Naive thymus-derived CD4-positive, alpha-beta T cell (primary cell): ENCODE results near the gene DOCK3. TPM values are rescaled to one million over a fixed set of nuclear protein-coding genes. Genes with fewer than 3 reads are reported as not detected.
A peak's percentile ranks its signal among the peaks of the same experiment; 100 is the strongest.

Experiments used
- ATAC-seq: fragments of 150-1000 bp; cut with Tn5 transposase; 2 replicates; pipeline ENCODE4 v1.10.0; 2021; ENCODE audit warnings: mild to moderate bottlenecking, moderate library complexity
- CTCF ChIA-PET: fragments of 350-600 bp; sonication (Branson Sonifier 250); formaldehyde crosslinking; loops from one replicate; lab custom pipeline; 2021; ENCODE audit warnings: antibody characterized with exemption; lab: Charles Lee
- POLR2A ChIA-PET: fragments of 350-600 bp; sonication (Branson Sonifier 250); formaldehyde crosslinking; loops from one replicate; lab custom pipeline; 2021; ENCODE audit warnings: antibody characterized with exemption, inconsistent platforms; lab: Charles Lee
- DNase-seq, 9 donors: peaks; one replicate each; pipeline versions ENCODE4 v3.0.0 to v3.0.0-alpha.2; 2020 to 2022; ENCODE audit warnings: mixed read lengths in 1 of 9
- H3K27ac ChIP-seq: one replicate; pipeline ENCODE4 v1.7.0; 2013; ENCODE audit warnings: mild to moderate bottlenecking, low read depth, low read length, moderate library complexity
- H3K27me3 ChIP-seq, 2 donors: one replicate each; pipeline ENCODE4 v1.7.0; 2013; ENCODE audit warnings: low read length in 2 of 2, mild to moderate bottlenecking in 2 of 2, moderate library complexity in 2 of 2; ENCODE audit not compliant: control insufficient read depth in 2 of 2, insufficient read depth in 2 of 2
- H3K36me3 ChIP-seq, 3 experiments: 1 replicate in 2 of 3; 2 replicates in 1 of 3; pipeline ENCODE4 v1.7.0; 2013; ENCODE audit warnings: low read length in 3 of 3, mild to moderate bottlenecking in 3 of 3, moderate library complexity in 1 of 3; ENCODE audit not compliant: insufficient read depth in 3 of 3, control insufficient read depth in 2 of 3
- H3K4me1 ChIP-seq, 2 donors: one replicate each; pipeline ENCODE4 v1.7.0; 2013; ENCODE audit warnings: low read length in 2 of 2, mild to moderate bottlenecking in 2 of 2, moderate library complexity in 1 of 2; ENCODE audit not compliant: control insufficient read depth in 2 of 2, insufficient read depth in 2 of 2
- H3K4me3 ChIP-seq: 2 replicates; pipeline ENCODE4 v1.7.0; 2013; ENCODE audit warnings: mild to moderate bottlenecking, low read length
- H3K9me3 ChIP-seq, 3 experiments: 1 replicate in 2 of 3; 2 replicates in 1 of 3; pipeline ENCODE4 v1.7.0; 2013; ENCODE audit warnings: low read length in 3 of 3; ENCODE audit not compliant: control insufficient read depth in 2 of 3
- H3K27ac Mint-ChIP-seq, 9 donors: one replicate each; pipeline ENCODE4 v1.8.0; 2020 to 2022; ENCODE audit warnings: mixed read lengths in 9 of 9, mild to moderate bottlenecking in 8 of 9, moderate library complexity in 5 of 9, inconsistent platforms in 2 of 9
- H3K27me3 Mint-ChIP-seq, 5 donors: one replicate each; pipeline ENCODE4 v1.8.0; 2021 to 2022; ENCODE audit warnings: mixed read lengths in 5 of 5, mild to moderate bottlenecking in 1 of 5
- H3K36me3 Mint-ChIP-seq, 5 donors: one replicate each; pipeline ENCODE4 v1.8.0; 2020 to 2022; ENCODE audit warnings: mixed read lengths in 5 of 5, mild to moderate bottlenecking in 3 of 5, inconsistent platforms in 1 of 5
- H3K4me1 Mint-ChIP-seq, 7 donors: one replicate each; pipeline ENCODE4 v1.8.0; 2020 to 2022; ENCODE audit warnings: mixed read lengths in 7 of 7, mild to moderate bottlenecking in 3 of 7, inconsistent platforms in 1 of 7
- H3K4me3 Mint-ChIP-seq, 10 donors: one replicate each; pipeline ENCODE4 v1.8.0; 2020 to 2022; ENCODE audit warnings: mild to moderate bottlenecking in 10 of 10, mixed read lengths in 10 of 10, moderate library complexity in 6 of 10, inconsistent platforms in 2 of 10
- H3K9me3 Mint-ChIP-seq, 11 donors: one replicate each; pipeline ENCODE4 v1.8.0; 2020 to 2022; ENCODE audit warnings: mixed read lengths in 11 of 11, mild to moderate bottlenecking in 4 of 11, inconsistent platforms in 1 of 11, moderate library complexity in 1 of 11
- intact Hi-C, 2 donors: fragments of 100-400 bp; cut with micrococcal nuclease; formaldehyde crosslinking; loops; one replicate each; pipeline ENCODE4 v1.15.1; 2023
- polyA plus RNA-seq, 2 donors: library from polyadenylated mRNA; unstranded; fragments of 300-500 nt; fragmentation: Illumina TruSeq; gene quantifications; one replicate each; pipeline ENCODE4 v1.2.3, GENCODE V29; 2021
- total RNA-seq, 6 experiments: library from RNA in 5 of 6; stranded (reverse) in 5 of 6; gene quantifications; 1 replicate in 5 of 6; 2 replicates in 1 of 6; pipeline ENCODE4 v1.2.3 and lab custom pipeline; 2021 to 2026

The DOCK3 gene
- total and polyA plus RNA-seq, 7 experiments from 2014 or later, result 0.19 to 2.9 (median 1.5) TPM

DNA sequence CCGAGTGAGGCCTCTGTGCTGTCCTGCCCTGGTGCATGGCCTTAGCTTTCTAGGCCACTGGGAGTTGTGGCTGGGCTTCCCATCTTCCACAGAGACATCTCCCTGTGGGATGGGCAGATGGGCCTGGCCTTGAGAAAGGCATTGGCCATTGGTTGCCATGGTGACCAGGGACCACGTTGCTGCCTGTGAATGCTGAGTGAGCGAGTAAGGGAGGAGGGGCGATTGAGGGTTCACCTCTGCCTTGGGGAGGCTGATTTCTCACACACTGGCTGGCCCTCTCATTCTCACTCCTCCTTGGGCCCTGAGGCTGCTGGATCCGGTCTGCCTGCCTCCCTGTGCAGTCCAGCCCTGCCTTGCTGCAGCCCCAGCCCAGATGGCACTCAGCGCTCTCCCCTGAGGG is 26.4 kb upstream of the DOCK3 start:
- Histone ChIP-seq H3K27ac (no peak overlapping the region), H3K4me1 (no peaks in the 10 kb centered on the region), H3K27me3 (no peaks in the 10 kb centered on the region), H3K36me3 (peaks cover 0 to 66% (median 24%) of the 10 kb centered on the region in 3 experiments), H3K9me3 (no peaks in the 10 kb centered on the region), H3K4me3 (no peak overlapping the region)
- ChIA-PET CTCF (interaction anchor here (11.8 kb wide), 1 partner anchor 32 kb away, joined by 175 read pairs; the partner anchor contains the start of gene MAPKAPK3), POLR2A (interaction anchor here (1.0 kb wide), 1 partner anchor 24 kb away, joined by 3 read pairs; no protein-coding TSS in a partner anchor)
- ATAC-seq (no peak), DNase-seq (no peak)
- Mint-ChIP-seq H3K4me1 (peaks cover 0 to 15% (median 0%) of the 10 kb centered on the region in 7 donors), H3K27ac (peak overlapping the region in 3 of 9 donors; percentile 28 to 66 (median 38)), H3K4me3 (no peak overlapping the region), H3K27me3 (no peaks in the 10 kb centered on the region), H3K36me3 (peaks cover 0 to 16% (median 11%) of the 10 kb centered on the region in 5 donors), H3K9me3 (no peaks in the 10 kb centered on the region)
- intact Hi-C loops, result no loop called here

DNA sequence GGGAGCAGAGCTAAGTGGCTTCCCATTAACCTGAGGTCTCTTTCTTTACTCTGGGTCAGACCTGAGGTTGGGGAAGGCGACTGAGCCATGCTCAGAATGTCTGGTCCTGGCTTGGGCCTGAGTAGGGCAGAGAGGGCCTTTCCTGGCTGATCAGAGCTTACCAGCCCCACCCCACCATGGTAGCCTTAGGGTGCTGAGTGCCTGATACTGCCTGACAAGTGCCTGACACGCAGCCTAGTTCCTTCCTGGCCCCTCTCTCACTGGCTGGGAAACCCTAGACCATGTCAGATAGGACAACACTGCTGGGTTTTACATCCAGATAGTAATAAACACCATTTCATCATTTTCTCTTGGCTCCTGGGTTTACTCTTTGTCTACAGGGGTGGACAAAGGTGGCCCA is 25.8 kb upstream of the DOCK3 start:
- DNase-seq (no peak), ATAC-seq (no peak)
- no peaks in the 10 kb centered on the region for H3K9me3 Mint-ChIP-seq
- Histone ChIP-seq H3K27ac (no peak overlapping the region), H3K27me3 (no peaks in the 10 kb centered on the region), H3K4me3 (no peak overlapping the region), H3K9me3 (no peaks in the 10 kb centered on the region), H3K36me3 (peaks cover 0 to 59% (median 18%) of the 10 kb centered on the region in 3 experiments), H3K4me1 (no peaks in the 10 kb centered on the region)
- H3K4me1 Mint-ChIP-seq, result peaks cover 0 to 20% (median 2%) of the 10 kb centered on the region in 7 donors
- POLR2A ChIA-PET, result interaction anchor here (1.0 kb wide), 1 partner anchor 25 kb away, joined by 3 read pairs; no protein-coding TSS in a partner anchor
- peak overlapping the region in 5 of 9 donors; percentile 26 to 66 (median 38) for H3K27ac Mint-ChIP-seq
- no peak overlapping the region for H3K4me3 Mint-ChIP-seq
- intact Hi-C loops, result no loop called here
- H3K27me3 Mint-ChIP-seq, result no peaks in the 10 kb centered on the region
- CTCF ChIA-PET, result interaction anchor here (0.7 to 11.8 kb wide), 4 partner anchors 19 to 57 kb away, joined by 3 to 175 read pairs (median 5); partner anchors contain the start of gene MAPKAPK3
- peaks cover 0 to 16% (median 6%) of the 10 kb centered on the region in 5 donors for H3K36me3 Mint-ChIP-seq

DNA sequence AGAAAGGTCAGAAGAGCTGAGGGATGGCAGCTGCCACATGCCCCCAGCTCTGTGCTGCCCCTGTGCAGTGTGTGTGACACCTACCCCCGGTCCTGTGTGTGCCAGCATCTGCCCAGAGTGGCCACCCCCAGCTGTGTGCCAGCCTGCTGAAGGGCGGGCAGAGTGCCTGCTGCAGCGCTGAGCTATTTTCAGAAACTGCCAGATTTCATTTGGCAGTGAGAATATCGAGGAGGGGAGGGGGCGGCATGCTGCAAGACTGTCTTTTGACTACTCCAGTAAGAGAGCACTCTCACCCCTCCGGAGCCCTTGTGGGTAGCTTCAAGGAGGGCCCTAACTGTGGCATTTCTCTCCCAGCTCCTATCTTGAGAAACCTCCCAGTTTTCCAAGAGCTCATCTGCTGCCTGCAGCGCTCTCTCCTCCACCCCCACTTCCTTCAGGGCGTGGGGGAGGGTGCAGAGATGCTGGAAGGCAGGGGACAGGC is 25.2 kb upstream of the DOCK3 start:
- Histone ChIP-seq H3K27me3 (no peaks in the 10 kb centered on the region), H3K4me3 (no peak overlapping the region), H3K9me3 (no peaks in the 10 kb centered on the region), H3K36me3 (peaks cover 0 to 54% (median 17%) of the 10 kb centered on the region in 3 experiments), H3K27ac (no peak overlapping the region), H3K4me1 (no peaks in the 10 kb centered on the region)
- Mint-ChIP-seq H3K4me3 (no peak overlapping the region), H3K27me3 (no peaks in the 10 kb centered on the region), H3K36me3 (peaks cover 0 to 13% (median 6%) of the 10 kb centered on the region in 5 donors), H3K27ac (peak overlapping the region in 5 of 9 donors; percentile 66 to 74 (median 71)), H3K9me3 (no peaks in the 10 kb centered on the region), H3K4me1 (peaks cover 0 to 23% (median 2%) of the 10 kb centered on the region in 7 donors)
- ATAC-seq, result no peak
- ChIA-PET CTCF (interaction anchor here (0.7 to 11.8 kb wide), 4 partner anchors 20 to 57 kb away, joined by 3 to 175 read pairs (median 5); partner anchors contain the start of gene MAPKAPK3), POLR2A (interaction anchor here (1.0 kb wide), 1 partner anchor 26 kb away, joined by 3 read pairs; no protein-coding TSS in a partner anchor)
- intact Hi-C loops, result no loop called here
- no peak for DNase-seq

DNA sequence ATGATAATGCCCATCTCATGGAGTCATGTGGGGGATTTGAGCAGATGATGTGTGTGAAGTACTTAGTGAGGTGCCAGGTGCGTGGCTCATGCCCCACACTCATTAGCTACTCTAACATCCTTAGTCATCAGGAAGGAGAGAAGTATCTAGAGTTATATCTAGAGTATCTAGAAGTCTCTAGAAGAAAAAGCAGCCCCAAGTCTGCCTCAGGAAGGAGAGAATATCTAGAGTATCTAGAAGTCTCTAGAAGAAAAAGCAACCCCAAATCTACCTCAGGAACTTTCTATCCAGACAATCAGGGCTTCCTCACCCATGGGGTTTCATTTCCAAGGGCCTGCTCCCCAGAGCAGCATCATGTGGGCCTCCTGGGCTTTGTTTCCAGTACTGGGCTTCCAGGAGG is 24.7 kb upstream of the DOCK3 start:
- Mint-ChIP-seq H3K27ac (peak overlapping the region; percentile 4 to 78 (median 66)), H3K27me3 (no peaks in the 10 kb centered on the region), H3K4me3 (no peak overlapping the region), H3K36me3 (peaks cover 0 to 12% (median 6%) of the 10 kb centered on the region in 5 donors), H3K4me1 (peaks cover 2 to 28% (median 2%) of the 10 kb centered on the region in 7 donors), H3K9me3 (no peaks in the 10 kb centered on the region)
- no peak overlapping the region for H3K27ac ChIP-seq
- ATAC-seq, result no peak
- H3K27me3 ChIP-seq, result no peaks in the 10 kb centered on the region
- POLR2A ChIA-PET, result no interaction called here
- H3K36me3 ChIP-seq, result peaks cover 0 to 49% (median 14%) of the 10 kb centered on the region in 3 experiments
- intact Hi-C loops, result no loop called here
- H3K4me1 ChIP-seq, result no peaks in the 10 kb centered on the region
- DNase-seq, result no peak
- no peaks in the 10 kb centered on the region for H3K9me3 ChIP-seq
- CTCF ChIA-PET, result interaction anchor here (0.6 to 11.8 kb wide), 3 partner anchors 26 to 1533 kb away, joined by 3 to 175 read pairs (median 7); partner anchors contain the start of gene MAPKAPK3
- H3K4me3 ChIP-seq, result no peak overlapping the region

DNA sequence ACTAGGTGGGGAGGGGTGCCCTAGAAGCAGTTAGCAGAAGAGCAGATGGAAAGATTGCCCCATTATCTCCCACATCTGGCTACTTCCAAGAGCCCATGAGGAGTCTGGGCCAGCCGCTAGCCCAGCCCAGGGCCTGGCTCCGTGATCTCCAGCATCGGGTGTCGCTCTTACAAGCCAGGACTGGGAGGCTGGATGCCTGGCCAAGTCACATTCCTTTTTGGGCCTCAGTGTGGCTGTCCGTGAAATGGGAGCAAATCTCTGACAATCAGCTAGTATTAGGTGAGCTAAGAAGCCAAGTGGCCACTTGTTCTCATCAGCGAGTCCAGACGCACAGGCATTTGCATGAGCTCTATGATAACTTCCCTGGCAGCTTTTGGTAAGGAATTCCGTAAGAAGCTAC is 23.3 kb upstream of the DOCK3 start:
- ChIA-PET POLR2A (interaction anchor here (0.6 to 4.5 kb wide), 2 partner anchors 29 to 35 kb away, joined by 3 to 34 read pairs; partner anchors contain the start of gene MAPKAPK3), CTCF (interaction anchor here (0.6 to 11.8 kb wide), 2 partner anchors 35 to 79 kb away, joined by 3 to 175 read pairs; partner anchors contain the start of gene MAPKAPK3)
- Mint-ChIP-seq H3K36me3 (peaks cover 0 to 8% (median 2%) of the 10 kb centered on the region in 5 donors), H3K9me3 (no peaks in the 10 kb centered on the region), H3K27ac (peak overlapping the region in 6 of 9 donors; percentile 57 to 76 (median 62)), H3K4me1 (peaks cover 5 to 33% (median 8%) of the 10 kb centered on the region in 7 donors), H3K4me3 (no peak overlapping the region), H3K27me3 (no peaks in the 10 kb centered on the region)
- ATAC-seq (no peak), DNase-seq (no peak)
- Histone ChIP-seq H3K27me3 (no peaks in the 10 kb centered on the region), H3K4me1 (no peaks in the 10 kb centered on the region), H3K4me3 (no peak overlapping the region), H3K36me3 (peaks cover 0 to 34% (median 8%) of the 10 kb centered on the region in 3 experiments), H3K9me3 (no peaks in the 10 kb centered on the region), H3K27ac (no peak overlapping the region)
- intact Hi-C loops, result no loop called here

DNA sequence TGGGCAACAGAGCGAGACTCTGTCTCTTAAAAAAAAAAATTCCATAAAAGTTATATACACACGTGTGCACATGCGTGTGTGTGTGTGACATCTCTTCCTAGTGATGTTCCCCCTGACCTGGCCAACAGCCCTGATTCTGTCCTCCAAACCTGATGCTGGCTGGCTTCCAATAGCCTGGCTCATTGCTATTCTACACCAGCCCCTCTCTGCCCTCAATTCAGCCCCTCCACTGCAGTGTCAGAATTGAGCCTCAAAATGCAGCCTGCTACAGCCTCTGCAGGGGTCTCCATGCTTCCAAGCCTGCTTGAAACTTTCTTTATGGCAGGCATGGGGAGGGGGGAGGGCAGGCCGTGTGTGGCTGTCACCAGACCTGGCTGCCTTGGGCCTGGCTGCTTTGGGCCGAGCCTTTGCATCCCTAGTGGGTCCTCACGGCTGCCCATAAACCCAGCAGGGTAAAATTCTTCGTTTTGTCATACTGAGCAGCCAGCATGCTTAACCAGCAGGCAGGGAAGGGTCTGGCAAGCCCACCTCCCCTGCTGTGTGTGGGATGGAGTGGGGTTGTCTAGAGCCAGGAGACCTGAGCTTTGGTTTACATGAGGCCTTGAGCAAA is 22.7 kb upstream of the DOCK3 start:
- H3K4me1 Mint-ChIP-seq, result peaks cover 5 to 37% (median 8%) of the 10 kb centered on the region in 7 donors
- no peak overlapping the region for H3K4me3 ChIP-seq
- H3K27ac ChIP-seq, result no peak overlapping the region
- peaks cover 0 to 4% (median 0%) of the 10 kb centered on the region in 5 donors for H3K36me3 Mint-ChIP-seq
- no peak for DNase-seq
- ChIA-PET POLR2A (interaction anchor here (0.6 to 4.5 kb wide), 3 partner anchors 20 to 35 kb away, joined by 3 to 34 read pairs (median 4); partner anchors contain the start of gene MAPKAPK3), CTCF (interaction anchor here (1.0 to 11.8 kb wide), 11 partner anchors 14 to 137 kb away, joined by 3 to 175 read pairs (median 6); partner anchors contain the start of genes C3orf18, CISH and MAPKAPK3)
- H3K9me3 ChIP-seq, result no peaks in the 10 kb centered on the region
- no peaks in the 10 kb centered on the region for H3K4me1 ChIP-seq
- H3K4me3 Mint-ChIP-seq, result no peak overlapping the region
- no peaks in the 10 kb centered on the region for H3K27me3 ChIP-seq
- peaks cover 0 to 28% (median 5%) of the 10 kb centered on the region in 3 experiments for H3K36me3 ChIP-seq
- peak overlapping the region in 7 of 9 donors; percentile 14 to 76 (median 59) for H3K27ac Mint-ChIP-seq
- H3K27me3 Mint-ChIP-seq, result no peaks in the 10 kb centered on the region
- intact Hi-C loops, result loop anchor here (1.0 kb wide), 2 partner anchors 36 to 80 kb away; no protein-coding TSS in a partner anchor
- H3K9me3 Mint-ChIP-seq, result no peaks in the 10 kb centered on the region
- no peak for ATAC-seq
